Esophagus squamous epithelium (tissue), 4 donors: ENCODE results near the gene LHPP.

Experiments
- POLR2A ChIP-seq, 4 donors: fragments of 450-650 bp; IDR thresholded peaks; one replicate each; pipeline ENCODE4 v1.6.1; 2017; ENCODE audit warnings: antibody characterized with exemption in 4 of 4, mild to moderate bottlenecking in 4 of 4, moderate library complexity in 3 of 4
- TF ChIP-seq, protein P1 (sequence below), 6 experiments: fragments of 450-650 bp in 4 of 6; fragments of 200-600 bp in 2 of 6; sonication (generic) in 2 of 6; IDR thresholded peaks; one replicate each; pipeline ENCODE4 v1.5.1; 2016 to 2019; ENCODE audit warnings: antibody characterized with exemption in 6 of 6, mild to moderate bottlenecking in 4 of 6, moderate library complexity in 4 of 6

DNA sequence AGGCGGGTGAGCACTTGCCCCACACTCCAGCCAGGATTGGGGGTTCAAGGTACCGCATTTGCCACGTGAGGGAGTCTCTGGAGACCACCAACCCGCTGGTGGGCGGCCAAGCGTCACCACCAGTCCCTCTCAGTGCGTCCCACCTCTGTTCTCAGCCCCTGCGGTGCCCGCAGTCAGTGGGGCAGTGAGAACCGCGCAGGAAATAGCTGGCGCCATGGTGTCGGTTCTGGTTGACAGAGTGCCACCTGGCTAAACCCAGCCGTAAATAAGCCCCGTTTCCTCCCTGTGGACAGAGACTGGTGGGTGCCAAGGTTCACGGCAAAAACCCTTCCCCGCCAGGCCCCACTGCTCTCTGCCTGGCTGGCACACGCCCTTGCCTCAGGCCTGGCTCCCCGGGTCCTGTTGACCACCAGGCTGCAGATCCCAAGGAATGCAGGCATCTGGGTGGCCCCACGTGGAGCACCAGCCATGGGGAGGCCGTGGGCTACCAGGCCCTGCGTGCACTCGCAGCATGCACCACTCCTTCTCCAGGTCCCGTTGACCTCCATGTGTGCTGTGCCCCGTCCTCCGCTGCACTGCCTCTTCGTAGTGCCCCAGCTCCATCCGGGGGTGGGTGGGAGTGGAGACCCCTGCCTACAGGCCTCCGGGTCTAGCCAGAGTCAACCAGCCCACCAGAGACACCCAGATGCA is 140.0 kb downstream of the LHPP start:
- TF ChIP-seq, protein P1, sequence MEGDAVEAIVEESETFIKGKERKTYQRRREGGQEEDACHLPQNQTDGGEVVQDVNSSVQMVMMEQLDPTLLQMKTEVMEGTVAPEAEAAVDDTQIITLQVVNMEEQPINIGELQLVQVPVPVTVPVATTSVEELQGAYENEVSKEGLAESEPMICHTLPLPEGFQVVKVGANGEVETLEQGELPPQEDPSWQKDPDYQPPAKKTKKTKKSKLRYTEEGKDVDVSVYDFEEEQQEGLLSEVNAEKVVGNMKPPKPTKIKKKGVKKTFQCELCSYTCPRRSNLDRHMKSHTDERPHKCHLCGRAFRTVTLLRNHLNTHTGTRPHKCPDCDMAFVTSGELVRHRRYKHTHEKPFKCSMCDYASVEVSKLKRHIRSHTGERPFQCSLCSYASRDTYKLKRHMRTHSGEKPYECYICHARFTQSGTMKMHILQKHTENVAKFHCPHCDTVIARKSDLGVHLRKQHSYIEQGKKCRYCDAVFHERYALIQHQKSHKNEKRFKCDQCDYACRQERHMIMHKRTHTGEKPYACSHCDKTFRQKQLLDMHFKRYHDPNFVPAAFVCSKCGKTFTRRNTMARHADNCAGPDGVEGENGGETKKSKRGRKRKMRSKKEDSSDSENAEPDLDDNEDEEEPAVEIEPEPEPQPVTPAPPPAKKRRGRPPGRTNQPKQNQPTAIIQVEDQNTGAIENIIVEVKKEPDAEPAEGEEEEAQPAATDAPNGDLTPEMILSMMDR (IDR thresholded peaks at IDR 0.05): no peak
- TF ChIP-seq POLR2A (IDR thresholded peaks at IDR 0.05): no peak
